HepG2 (cell line): ENCODE measurements around the gene HSF2BP. TPM values are rescaled to one million over a fixed set of nuclear protein-coding genes. Genes with fewer than 3 reads are reported as not detected.

Experiments
- PHF20 ChIP-seq: sonication (generic); formaldehyde crosslinking; IDR thresholded peaks from 2 replicates; pipeline ENCODE4 v1.5.0; 2020; ENCODE audit warnings: mild to moderate bottlenecking, missing genetic modification reagents
- RFXANK ChIP-seq: IDR thresholded peaks from 2 replicates; pipeline ENCODE4 v1.6.1; 2016
- ZNF136 ChIP-seq: sonication (generic); formaldehyde crosslinking; IDR thresholded peaks from 2 replicates; pipeline ENCODE4 v1.8.1; 2022; ENCODE audit warnings: low read depth, mild to moderate bottlenecking, moderate library complexity, missing genetic modification reagents
- ZNF34 ChIP-seq: sonication (generic); formaldehyde crosslinking; IDR thresholded peaks from 2 replicates; pipeline ENCODE4 v1.4.0; 2020; ENCODE audit warnings: mild to moderate bottlenecking, missing genetic modification reagents, borderline replicate concordance
- ZNF431 ChIP-seq: sonication (generic); formaldehyde crosslinking; IDR thresholded peaks from 2 replicates; pipeline ENCODE4 v1.9.0; 2022; ENCODE audit warnings: missing genetic modification reagents, low read depth, mild to moderate bottlenecking, borderline replicate concordance
- polyA plus RNA-seq, 8 experiments: library from polyadenylated mRNA; depleted of rRNA in 3 of 8; stranded (reverse) in 7 of 8; unstranded in 1 of 8; fragments of >200 nt; fragmentation: Illumina TruSeq in 4 of 8; extraction: Trizol in 4 of 8; gene quantifications; 2 replicates each; pipeline versions ENCODE4 v1.2.1 to v1.2.3, GENCODE V29; 2011 to 2016; ENCODE audit warnings: low read depth in 4 of 8, missing spikeins in 1 of 8, mixed read lengths in 1 of 8; ENCODE audit not compliant: insufficient read depth in 1 of 8
- total RNA-seq, 5 experiments: library from RNA; depleted of rRNA; stranded (reverse); fragments of >200 nt; fragmentation: Illumina TruSeq; extraction: Trizol; gene quantifications; 2 replicates each; pipeline ENCODE4 v1.2.3, GENCODE V29; 2016; ENCODE audit warnings: low read depth in 1 of 5
- TF ChIP-seq, protein P1 (sequence below), 2 experiments: fragments of 450-650 bp in 1 of 2; sonication (generic) in 1 of 2; formaldehyde crosslinking in 1 of 2; IDR thresholded peaks; 2 replicates each; pipeline versions ENCODE4 v1.6.1 to v1.8.0; 2016 to 2022; ENCODE audit warnings: antibody characterized with exemption in 1 of 2, mild to moderate bottlenecking in 1 of 2, missing genetic modification reagents in 1 of 2
- TF ChIP-seq, protein P2 (sequence below): sonication (generic); formaldehyde crosslinking; IDR thresholded peaks from 2 replicates; pipeline ENCODE4 v1.5.0; 2020; ENCODE audit warnings: mild to moderate bottlenecking, missing genetic modification reagents
- TF ChIP-seq, protein P3 (sequence below): sonication (generic); formaldehyde crosslinking; IDR thresholded peaks from 2 replicates; pipeline ENCODE4 v1.4.0; 2020; ENCODE audit warnings: mild to moderate bottlenecking, low read depth, missing genetic modification reagents
- TF ChIP-seq, protein P4 (sequence below): sonication (generic); formaldehyde crosslinking; IDR thresholded peaks from 2 replicates; pipeline ENCODE4 v1.9.0; 2021; ENCODE audit warnings: missing genetic modification reagents, borderline replicate concordance
- TF ChIP-seq, protein P5 (sequence below): sonication (generic); formaldehyde crosslinking; IDR thresholded peaks from 2 replicates; pipeline ENCODE4 v1.4.0; 2020; ENCODE audit warnings: mild to moderate bottlenecking, missing genetic modification reagents

The HSF2BP gene
- total and polyA plus RNA-seq, 2 of the 13 experiments (the other 11 are each of a cell fraction or from before 2014, with no cell fraction given): 0.67 to 2.2 TPM

DNA sequence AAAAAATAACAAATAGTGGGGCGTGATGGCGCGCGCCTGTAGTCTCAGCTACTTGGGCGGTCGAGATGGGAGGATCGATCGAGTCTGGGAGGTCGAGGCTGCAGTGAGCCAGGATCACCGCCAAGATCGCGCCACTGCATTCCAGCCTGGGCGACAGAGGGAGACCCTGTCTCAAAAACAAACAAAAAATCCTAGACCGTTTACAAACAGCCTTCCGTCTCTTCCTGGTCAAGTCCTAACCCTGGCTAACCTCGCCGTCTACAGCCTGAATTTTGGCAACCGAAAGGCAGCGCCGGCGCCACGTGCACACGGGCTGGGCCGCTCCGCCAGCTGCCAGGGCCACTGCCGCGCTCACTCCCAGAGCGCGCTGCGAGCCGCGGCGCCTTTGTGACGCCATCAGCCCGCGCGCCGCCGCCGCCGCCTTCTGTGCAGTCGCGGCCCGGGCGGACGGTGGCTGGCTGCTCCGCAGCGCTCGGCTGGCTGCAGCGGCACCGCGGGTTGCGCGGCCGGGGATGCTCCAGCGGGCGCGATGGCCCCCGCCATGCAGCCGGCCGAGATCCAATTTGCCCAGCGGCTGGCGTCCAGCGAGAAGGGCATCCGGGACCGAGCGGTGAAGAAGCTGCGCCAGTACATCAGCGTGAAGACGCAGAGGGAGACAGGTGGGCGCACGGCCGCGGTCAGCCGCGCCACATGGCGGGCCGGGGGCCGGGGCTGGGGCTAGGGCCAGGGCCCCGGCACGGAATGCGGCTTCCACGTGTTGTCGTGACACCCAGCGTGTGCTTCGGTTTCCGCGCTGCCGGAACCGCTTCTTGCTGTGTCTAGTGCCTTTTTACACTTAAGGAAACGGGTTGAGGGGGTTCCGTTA is at the start of gene HSF2BP, which contains the start of gene RRP1B (continued):
- TF ChIP-seq, protein P1, sequence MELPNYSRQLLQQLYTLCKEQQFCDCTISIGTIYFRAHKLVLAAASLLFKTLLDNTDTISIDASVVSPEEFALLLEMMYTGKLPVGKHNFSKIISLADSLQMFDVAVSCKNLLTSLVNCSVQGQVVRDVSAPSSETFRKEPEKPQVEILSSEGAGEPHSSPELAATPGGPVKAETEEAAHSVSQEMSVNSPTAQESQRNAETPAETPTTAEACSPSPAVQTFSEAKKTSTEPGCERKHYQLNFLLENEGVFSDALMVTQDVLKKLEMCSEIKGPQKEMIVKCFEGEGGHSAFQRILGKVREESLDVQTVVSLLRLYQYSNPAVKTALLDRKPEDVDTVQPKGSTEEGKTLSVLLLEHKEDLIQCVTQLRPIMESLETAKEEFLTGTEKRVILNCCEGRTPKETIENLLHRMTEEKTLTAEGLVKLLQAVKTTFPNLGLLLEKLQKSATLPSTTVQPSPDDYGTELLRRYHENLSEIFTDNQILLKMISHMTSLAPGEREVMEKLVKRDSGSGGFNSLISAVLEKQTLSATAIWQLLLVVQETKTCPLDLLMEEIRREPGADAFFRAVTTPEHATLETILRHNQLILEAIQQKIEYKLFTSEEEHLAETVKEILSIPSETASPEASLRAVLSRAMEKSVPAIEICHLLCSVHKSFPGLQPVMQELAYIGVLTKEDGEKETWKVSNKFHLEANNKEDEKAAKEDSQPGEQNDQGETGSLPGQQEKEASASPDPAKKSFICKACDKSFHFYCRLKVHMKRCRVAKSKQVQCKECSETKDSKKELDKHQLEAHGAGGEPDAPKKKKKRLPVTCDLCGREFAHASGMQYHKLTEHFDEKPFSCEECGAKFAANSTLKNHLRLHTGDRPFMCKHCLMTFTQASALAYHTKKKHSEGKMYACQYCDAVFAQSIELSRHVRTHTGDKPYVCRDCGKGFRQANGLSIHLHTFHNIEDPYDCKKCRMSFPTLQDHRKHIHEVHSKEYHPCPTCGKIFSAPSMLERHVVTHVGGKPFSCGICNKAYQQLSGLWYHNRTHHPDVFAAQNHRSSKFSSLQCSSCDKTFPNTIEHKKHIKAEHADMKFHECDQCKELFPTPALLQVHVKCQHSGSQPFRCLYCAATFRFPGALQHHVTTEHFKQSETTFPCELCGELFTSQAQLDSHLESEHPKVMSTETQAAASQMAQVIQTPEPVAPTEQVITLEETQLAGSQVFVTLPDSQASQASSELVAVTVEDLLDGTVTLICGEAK (IDR thresholded peaks at IDR 0.05): no peak
- TF ChIP-seq, protein P1 (CRISPR knock-in tag; IDR thresholded peaks at IDR 0.05): peak; percentile 86
- TF ChIP-seq, protein P2, sequence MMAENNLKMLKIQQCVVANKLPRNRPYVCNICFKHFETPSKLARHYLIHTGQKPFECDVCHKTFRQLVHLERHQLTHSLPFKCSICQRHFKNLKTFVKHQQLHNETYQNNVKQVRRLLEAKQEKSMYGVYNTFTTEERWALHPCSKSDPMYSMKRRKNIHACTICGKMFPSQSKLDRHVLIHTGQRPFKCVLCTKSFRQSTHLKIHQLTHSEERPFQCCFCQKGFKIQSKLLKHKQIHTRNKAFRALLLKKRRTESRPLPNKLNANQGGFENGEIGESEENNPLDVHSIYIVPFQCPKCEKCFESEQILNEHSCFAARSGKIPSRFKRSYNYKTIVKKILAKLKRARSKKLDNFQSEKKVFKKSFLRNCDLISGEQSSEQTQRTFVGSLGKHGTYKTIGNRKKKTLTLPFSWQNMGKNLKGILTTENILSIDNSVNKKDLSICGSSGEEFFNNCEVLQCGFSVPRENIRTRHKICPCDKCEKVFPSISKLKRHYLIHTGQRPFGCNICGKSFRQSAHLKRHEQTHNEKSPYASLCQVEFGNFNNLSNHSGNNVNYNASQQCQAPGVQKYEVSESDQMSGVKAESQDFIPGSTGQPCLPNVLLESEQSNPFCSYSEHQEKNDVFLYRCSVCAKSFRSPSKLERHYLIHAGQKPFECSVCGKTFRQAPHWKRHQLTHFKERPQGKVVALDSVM (CRISPR knock-in tag): peak; percentile 58
- TF ChIP-seq, protein P3, sequence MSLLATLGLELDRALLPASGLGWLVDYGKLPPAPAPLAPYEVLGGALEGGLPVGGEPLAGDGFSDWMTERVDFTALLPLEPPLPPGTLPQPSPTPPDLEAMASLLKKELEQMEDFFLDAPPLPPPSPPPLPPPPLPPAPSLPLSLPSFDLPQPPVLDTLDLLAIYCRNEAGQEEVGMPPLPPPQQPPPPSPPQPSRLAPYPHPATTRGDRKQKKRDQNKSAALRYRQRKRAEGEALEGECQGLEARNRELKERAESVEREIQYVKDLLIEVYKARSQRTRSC: 0 out of 2 replicates have a peak, but pooled peaks have one; percentile 87
- TF ChIP-seq ZNF34 (no peak), RFXANK (no peak), ZNF136 (CRISPR knock-in tag) (no peak), PHF20 (CRISPR knock-in tag) (peak; percentile 93), ZNF431 (CRISPR knock-in tag) (peak; percentile 98)
- TF ChIP-seq, protein P4, sequence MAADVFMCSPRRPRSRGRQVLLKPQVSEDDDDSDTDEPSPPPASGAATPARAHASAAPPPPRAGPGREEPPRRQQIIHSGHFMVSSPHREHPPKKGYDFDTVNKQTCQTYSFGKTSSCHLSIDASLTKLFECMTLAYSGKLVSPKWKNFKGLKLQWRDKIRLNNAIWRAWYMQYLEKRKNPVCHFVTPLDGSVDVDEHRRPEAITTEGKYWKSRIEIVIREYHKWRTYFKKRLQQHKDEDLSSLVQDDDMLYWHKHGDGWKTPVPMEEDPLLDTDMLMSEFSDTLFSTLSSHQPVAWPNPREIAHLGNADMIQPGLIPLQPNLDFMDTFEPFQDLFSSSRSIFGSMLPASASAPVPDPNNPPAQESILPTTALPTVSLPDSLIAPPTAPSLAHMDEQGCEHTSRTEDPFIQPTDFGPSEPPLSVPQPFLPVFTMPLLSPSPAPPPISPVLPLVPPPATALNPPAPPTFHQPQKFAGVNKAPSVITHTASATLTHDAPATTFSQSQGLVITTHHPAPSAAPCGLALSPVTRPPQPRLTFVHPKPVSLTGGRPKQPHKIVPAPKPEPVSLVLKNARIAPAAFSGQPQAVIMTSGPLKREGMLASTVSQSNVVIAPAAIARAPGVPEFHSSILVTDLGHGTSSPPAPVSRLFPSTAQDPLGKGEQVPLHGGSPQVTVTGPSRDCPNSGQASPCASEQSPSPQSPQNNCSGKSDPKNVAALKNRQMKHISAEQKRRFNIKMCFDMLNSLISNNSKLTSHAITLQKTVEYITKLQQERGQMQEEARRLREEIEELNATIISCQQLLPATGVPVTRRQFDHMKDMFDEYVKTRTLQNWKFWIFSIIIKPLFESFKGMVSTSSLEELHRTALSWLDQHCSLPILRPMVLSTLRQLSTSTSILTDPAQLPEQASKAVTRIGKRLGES (CRISPR knock-in tag): peak; percentile 95
- TF ChIP-seq, protein P5, sequence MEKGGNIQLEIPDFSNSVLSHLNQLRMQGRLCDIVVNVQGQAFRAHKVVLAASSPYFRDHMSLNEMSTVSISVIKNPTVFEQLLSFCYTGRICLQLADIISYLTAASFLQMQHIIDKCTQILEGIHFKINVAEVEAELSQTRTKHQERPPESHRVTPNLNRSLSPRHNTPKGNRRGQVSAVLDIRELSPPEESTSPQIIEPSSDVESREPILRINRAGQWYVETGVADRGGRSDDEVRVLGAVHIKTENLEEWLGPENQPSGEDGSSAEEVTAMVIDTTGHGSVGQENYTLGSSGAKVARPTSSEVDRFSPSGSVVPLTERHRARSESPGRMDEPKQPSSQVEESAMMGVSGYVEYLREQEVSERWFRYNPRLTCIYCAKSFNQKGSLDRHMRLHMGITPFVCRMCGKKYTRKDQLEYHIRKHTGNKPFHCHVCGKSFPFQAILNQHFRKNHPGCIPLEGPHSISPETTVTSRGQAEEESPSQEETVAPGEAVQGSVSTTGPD (CRISPR knock-in tag): no peak
